Lower lobe of right lung (tissue), 2 donors: ENCODE measurements around the gene ACHE. TPM values are rescaled to one million over a fixed set of nuclear protein-coding genes. Genes with fewer than 3 reads are reported as not detected.

Experiments used
- ATAC-seq, 2 donors: fragments of 200-7000 bp; cut with Tn5 transposase; one replicate each; pipeline ENCODE4 v1.9.1; 2020 to 2022; ENCODE audit warnings: mild to moderate bottlenecking in 2 of 2, moderate library complexity in 2 of 2
- DNase-seq: peaks from one replicate; pipeline ENCODE4 v3.0.0-alpha.2; 2020
- H3K27ac ChIP-seq: fragments of 200-600 bp; one replicate; pipeline ENCODE4 v1.8.0; 2022
- H3K27me3 ChIP-seq: fragments of 200-600 bp; one replicate; pipeline ENCODE4 v1.8.0; 2022; ENCODE audit warnings: low read depth
- H3K36me3 ChIP-seq: fragments of 200-600 bp; one replicate; pipeline ENCODE4 v1.8.0; 2022; ENCODE audit warnings: mild to moderate bottlenecking
- H3K4me1 ChIP-seq: fragments of 200-600 bp; one replicate; pipeline ENCODE4 v1.8.0; 2022
- H3K4me3 ChIP-seq: fragments of 200-600 bp; one replicate; pipeline ENCODE4 v1.8.0; 2022; ENCODE audit warnings: mild to moderate bottlenecking
- H3K9me3 ChIP-seq: fragments of 200-600 bp; one replicate; pipeline ENCODE4 v1.8.0; 2022
- CTCF ChIP-seq: fragments of 200-600 bp; IDR thresholded peaks from one replicate; pipeline ENCODE4 v1.8.0; 2022; ENCODE audit warnings: antibody characterized with exemption, mild to moderate bottlenecking
- intact Hi-C: fragments of 100-400 bp; cut with DNase I; formaldehyde crosslinking; loops from one replicate; pipeline ENCODE4 v1.11.0; 2022
- total RNA-seq: library from RNA; stranded (reverse); fragmentation: NEBNext Ultra II Directional; extraction: Animal tissue kit (Norgen Biotek cat#: 25700); gene quantifications from one replicate; pipeline ENCODE4 v1.2.1, GENCODE V29; 2021
- donor health status: DM: no; HTN: yes; CAD: no; lungs with severe emphysema.

Gene ACHE
- total RNA-seq, 1 donor from 2014 or later: 0.97 TPM

GRCh38 chr7:100874300-100874576 lies 21.4 kb downstream of the ACHE start:
- Histone ChIP-seq H3K27me3 (no peaks in the 10 kb centered on the region), H3K4me3 (peak overlapping the region; percentile 91), H3K36me3 (peaks cover 72% of the 10 kb centered on the region), H3K9me3 (no peaks in the 10 kb centered on the region), H3K27ac (peak overlapping the region; percentile 95), H3K4me1 (peaks cover 43% of the 10 kb centered on the region)
- TF ChIP-seq CTCF: no peak
- intact Hi-C loops: no loop called here
- ATAC-seq (peak in 1 of 2 donors; percentile 0), DNase-seq (no peak)

- peaks cover 67% of the 10 kb centered on the region for H3K36me3 ChIP-seq
- H3K4me1 ChIP-seq: peaks cover 42% of the 10 kb centered on the region
- DNase-seq (no peak), ATAC-seq (no peak)
- H3K4me3 ChIP-seq: peak overlapping the region; percentile 91
- TF ChIP-seq CTCF: no peak
- no peaks in the 10 kb centered on the region for H3K9me3 ChIP-seq
- intact Hi-C loops: no loop called here
- no peaks in the 10 kb centered on the region for H3K27me3 ChIP-seq
- peak overlapping the region; percentile 95 for H3K27ac ChIP-seq
Observed at GRCh38 chr7:100873599-100874299, 21.9 kb downstream of the ACHE start.

GRCh38 chr7:100867776-100868485 lies 27.8 kb downstream of the ACHE start:
- TF ChIP-seq CTCF: no peak
- DNase-seq (no peak), ATAC-seq (peak; percentile 3 to 7)
- peak overlapping the region; percentile 86 for H3K4me3 ChIP-seq
- H3K27me3 ChIP-seq: no peaks in the 10 kb centered on the region
- H3K9me3 ChIP-seq: no peaks in the 10 kb centered on the region
- peaks cover 46% of the 10 kb centered on the region for H3K4me1 ChIP-seq
- intact Hi-C loops: no loop called here
- H3K36me3 ChIP-seq: peaks cover 31% of the 10 kb centered on the region
- peak overlapping the region; percentile 96 for H3K27ac ChIP-seq

- H3K4me3 ChIP-seq: peak within 1 kb of the TSS; percentile 86
- H3K27me3 ChIP-seq: no peaks in the 10 kb centered on the region
- peaks cover 46% of the 10 kb centered on the region for H3K4me1 ChIP-seq
- intact Hi-C loops: no loop called here
- H3K36me3 ChIP-seq: peaks cover 29% of the 10 kb centered on the region
- H3K27ac ChIP-seq: peak within 1 kb of the TSS; percentile 96
- no peak for TF ChIP-seq CTCF
- H3K9me3 ChIP-seq: no peaks in the 10 kb centered on the region
- DNase-seq (peak; percentile 88), ATAC-seq (peak; percentile 83 to 88)
Observed at GRCh38 chr7:100867040-100867775, 28.5 kb downstream of the ACHE start, which contains the start of gene TRIP6. Gene TRIP6 (plus strand): TSS chr7:100867387. CDS start chr7:100867498, 111 bp downstream.

- no peaks in the 10 kb centered on the region for H3K27me3 ChIP-seq
- peak overlapping the region; percentile 96 for H3K27ac ChIP-seq
- H3K4me3 ChIP-seq: peak overlapping the region; percentile 86
- no peaks in the 10 kb centered on the region for H3K9me3 ChIP-seq
- H3K36me3 ChIP-seq: peaks cover 29% of the 10 kb centered on the region
- DNase-seq (no peak), ATAC-seq (no peak)
- no peak for TF ChIP-seq CTCF
- intact Hi-C loops: no loop called here
- peaks cover 46% of the 10 kb centered on the region for H3K4me1 ChIP-seq
Observed at GRCh38 chr7:100866729-100867039, 29.0 kb downstream of the ACHE start.
